Measurements from ENCODE around the gene DNAJC21. TPM values are rescaled to one million over a fixed set of nuclear protein-coding genes. Genes with fewer than 3 reads are reported as not detected.

Gene DNAJC21
- total RNA-seq, 1 donor from 2014 or later: 39.3 TPM

DNA sequence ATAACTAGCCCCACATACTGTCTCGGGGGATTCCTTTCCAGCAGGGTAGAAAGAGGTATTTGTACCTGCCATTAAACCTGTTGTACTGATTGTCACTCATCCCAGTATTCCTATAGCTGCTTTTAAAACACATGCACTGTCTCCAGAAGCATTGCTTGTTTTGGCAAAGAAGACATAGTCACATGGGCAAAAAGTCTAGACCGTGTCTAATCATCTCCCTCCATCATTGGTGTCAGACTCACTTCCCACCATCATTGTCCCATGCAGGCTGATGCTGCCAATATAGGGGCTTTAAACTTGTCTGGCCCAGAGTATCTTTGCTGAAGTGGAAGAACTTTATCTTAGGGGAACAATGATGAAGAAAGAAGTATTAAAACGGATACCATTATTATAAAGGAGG is 12.6 kb downstream of the DNAJC21 start:
- TF ChIP-seq, protein P1, sequence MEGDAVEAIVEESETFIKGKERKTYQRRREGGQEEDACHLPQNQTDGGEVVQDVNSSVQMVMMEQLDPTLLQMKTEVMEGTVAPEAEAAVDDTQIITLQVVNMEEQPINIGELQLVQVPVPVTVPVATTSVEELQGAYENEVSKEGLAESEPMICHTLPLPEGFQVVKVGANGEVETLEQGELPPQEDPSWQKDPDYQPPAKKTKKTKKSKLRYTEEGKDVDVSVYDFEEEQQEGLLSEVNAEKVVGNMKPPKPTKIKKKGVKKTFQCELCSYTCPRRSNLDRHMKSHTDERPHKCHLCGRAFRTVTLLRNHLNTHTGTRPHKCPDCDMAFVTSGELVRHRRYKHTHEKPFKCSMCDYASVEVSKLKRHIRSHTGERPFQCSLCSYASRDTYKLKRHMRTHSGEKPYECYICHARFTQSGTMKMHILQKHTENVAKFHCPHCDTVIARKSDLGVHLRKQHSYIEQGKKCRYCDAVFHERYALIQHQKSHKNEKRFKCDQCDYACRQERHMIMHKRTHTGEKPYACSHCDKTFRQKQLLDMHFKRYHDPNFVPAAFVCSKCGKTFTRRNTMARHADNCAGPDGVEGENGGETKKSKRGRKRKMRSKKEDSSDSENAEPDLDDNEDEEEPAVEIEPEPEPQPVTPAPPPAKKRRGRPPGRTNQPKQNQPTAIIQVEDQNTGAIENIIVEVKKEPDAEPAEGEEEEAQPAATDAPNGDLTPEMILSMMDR (IDR thresholded peaks at IDR 0.05): no peak
- no peak overlapping the region for H3K27ac Mint-ChIP-seq (ENCODE audit: unreplicated experiment)

DNA sequence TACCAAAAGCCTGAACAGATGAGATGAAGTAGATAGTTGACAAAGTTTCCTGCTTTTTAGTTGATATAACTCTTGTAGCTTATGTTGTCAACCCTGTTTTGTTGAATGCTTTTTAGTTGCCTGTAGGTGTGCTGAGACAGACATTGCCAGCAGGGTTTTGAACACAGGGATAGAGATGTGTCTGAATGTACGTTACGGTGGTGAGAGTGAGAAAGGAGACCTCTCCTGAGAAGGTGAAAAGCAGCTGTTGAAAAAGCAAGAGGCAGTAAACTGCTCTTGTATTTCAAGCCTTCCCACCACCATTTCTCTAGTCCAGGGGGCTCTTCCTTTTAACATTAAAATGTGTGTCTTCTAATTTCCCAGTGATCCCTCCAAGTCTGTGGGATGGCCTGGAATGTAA is 14.7 kb downstream of the DNAJC21 start:
- peaks cover 34% of the 10 kb centered on the region for H3K36me3 Mint-ChIP-seq (ENCODE audit: low read depth)
- H3K27ac Mint-ChIP-seq (ENCODE audit: unreplicated experiment): no peak overlapping the region
- peaks cover 6% of the 10 kb centered on the region for H3K4me1 Mint-ChIP-seq (ENCODE audit: low read depth)
- no peaks in the 10 kb centered on the region for H3K27me3 Mint-ChIP-seq (ENCODE audit: low read depth)
- no peaks in the 10 kb centered on the region for H3K9me3 Mint-ChIP-seq (ENCODE audit: low read depth)
- H3K4me3 Mint-ChIP-seq (ENCODE audit: unreplicated experiment): no peak overlapping the region
- no peak for DNase-seq (ENCODE audit: low spot score)
- TF ChIP-seq, protein P1 (IDR thresholded peaks at IDR 0.05): no peak

More for the DNA sequence above, 12.6 kb downstream of the DNAJC21 start:
- no peak overlapping the region for H3K4me3 Mint-ChIP-seq (ENCODE audit: unreplicated experiment)
- peaks cover 6% of the 10 kb centered on the region for H3K4me1 Mint-ChIP-seq (ENCODE audit: low read depth)
- H3K9me3 Mint-ChIP-seq (ENCODE audit: low read depth): no peaks in the 10 kb centered on the region
- no peak for DNase-seq (ENCODE audit: low spot score)
- H3K27me3 Mint-ChIP-seq (ENCODE audit: low read depth): no peaks in the 10 kb centered on the region
- peaks cover 35% of the 10 kb centered on the region for H3K36me3 Mint-ChIP-seq (ENCODE audit: low read depth)

DNA sequence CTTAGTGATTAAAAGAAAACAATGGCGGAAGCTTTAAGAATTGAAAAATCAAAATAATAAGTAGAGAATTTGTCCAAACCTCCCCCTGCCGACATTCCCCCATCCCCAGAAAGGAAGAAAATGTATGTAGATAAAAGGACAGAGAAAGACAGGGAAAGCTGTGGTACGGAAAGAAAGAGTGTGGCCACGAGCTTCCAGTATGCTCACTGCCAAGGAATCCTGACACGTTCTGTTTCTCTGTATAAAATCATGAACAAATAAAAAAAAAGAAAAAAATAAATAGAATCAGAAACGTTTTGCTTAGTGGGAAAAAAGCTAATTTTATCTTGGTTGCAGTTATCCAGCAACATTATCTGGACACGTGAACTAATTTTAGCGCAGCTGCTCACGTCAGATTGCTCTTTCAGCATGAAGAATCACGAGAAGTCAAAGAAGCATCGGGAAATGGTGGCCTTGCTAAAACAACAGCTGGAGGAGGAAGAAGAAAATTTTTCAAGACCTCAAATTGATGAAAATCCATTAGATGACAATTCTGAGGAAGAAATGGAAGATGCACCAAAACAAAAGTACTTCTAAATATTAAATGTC is 15.2 kb downstream of the DNAJC21 start:
- H3K4me3 Mint-ChIP-seq (ENCODE audit: unreplicated experiment): no peak overlapping the region
- peaks cover 39% of the 10 kb centered on the region for H3K36me3 Mint-ChIP-seq (ENCODE audit: low read depth)
- H3K27ac Mint-ChIP-seq (ENCODE audit: unreplicated experiment): no peak overlapping the region

GRCh38 chr5:34957321-34957720 is 28.0 kb downstream of the DNAJC21 start:
- Mint-ChIP-seq H3K27ac (ENCODE audit: unreplicated experiment) (no peak overlapping the region), H3K4me3 (ENCODE audit: unreplicated experiment) (no peak overlapping the region), H3K27me3 (ENCODE audit: low read depth) (no peaks in the 10 kb centered on the region), H3K4me1 (ENCODE audit: low read depth) (no peaks in the 10 kb centered on the region), H3K36me3 (ENCODE audit: low read depth) (peaks cover 14% of the 10 kb centered on the region), H3K9me3 (ENCODE audit: low read depth) (no peaks in the 10 kb centered on the region)
- no peak for DNase-seq (ENCODE audit: low spot score)
- TF ChIP-seq, protein P1 (IDR thresholded peaks at IDR 0.05): no peak

More for the DNA sequence above, 15.2 kb downstream of the DNAJC21 start:
- H3K27me3 Mint-ChIP-seq (ENCODE audit: low read depth): no peaks in the 10 kb centered on the region
- no peaks in the 10 kb centered on the region for H3K9me3 Mint-ChIP-seq (ENCODE audit: low read depth)
- no peak for DNase-seq (ENCODE audit: low spot score)
- peaks cover 6% of the 10 kb centered on the region for H3K4me1 Mint-ChIP-seq (ENCODE audit: low read depth)
- TF ChIP-seq, protein P1 (IDR thresholded peaks at IDR 0.05): no peak

DNA sequence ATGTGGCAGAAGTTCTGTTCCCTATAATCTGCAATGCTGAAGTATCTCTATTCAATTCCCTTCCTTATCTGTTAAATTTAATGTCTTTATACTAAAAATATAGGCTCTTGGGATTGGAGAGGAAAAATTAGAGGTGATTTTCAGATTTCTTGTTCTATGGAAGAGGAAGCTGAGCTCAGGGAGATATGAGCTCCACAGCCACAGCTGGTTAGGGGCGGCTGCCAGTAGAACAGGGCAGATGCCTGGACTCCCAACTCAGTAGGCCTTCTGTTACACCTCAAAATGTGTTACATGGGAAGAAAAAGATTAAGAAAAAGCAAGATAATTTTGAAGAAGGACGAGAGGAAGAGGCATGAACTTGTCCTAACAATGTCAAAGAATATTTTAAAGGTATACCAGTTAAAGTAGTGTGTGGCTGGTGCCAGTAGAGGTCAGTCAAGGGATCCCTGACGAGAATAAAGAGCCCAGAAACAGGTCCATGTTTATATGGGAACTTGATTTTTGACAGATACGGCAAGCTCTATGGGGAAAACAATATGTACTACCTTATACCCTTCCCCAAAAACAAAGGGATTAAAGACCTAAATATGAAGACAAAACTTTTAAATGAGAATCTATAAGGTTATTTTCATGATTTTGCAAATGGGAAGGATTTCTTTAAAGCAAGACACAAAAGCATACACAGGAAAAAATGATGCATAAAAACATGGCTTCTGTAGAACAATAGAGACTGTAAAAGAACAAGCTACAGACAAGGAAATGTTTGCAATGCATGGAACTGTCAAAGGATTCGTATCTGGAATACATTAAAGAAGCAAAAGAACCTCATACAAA is 28.7 kb downstream of the DNAJC21 start:
- Mint-ChIP-seq H3K36me3 (ENCODE audit: low read depth) (peaks cover 13% of the 10 kb centered on the region), H3K4me1 (ENCODE audit: low read depth) (no peaks in the 10 kb centered on the region), H3K4me3 (ENCODE audit: unreplicated experiment) (no peak overlapping the region), H3K27me3 (ENCODE audit: low read depth) (no peaks in the 10 kb centered on the region), H3K27ac (ENCODE audit: unreplicated experiment) (no peak overlapping the region), H3K9me3 (ENCODE audit: low read depth) (no peaks in the 10 kb centered on the region)
- TF ChIP-seq, protein P1 (IDR thresholded peaks at IDR 0.05): peak; percentile 76
- DNase-seq (ENCODE audit: low spot score): no peak

Measured in chondrocyte (in vitro differentiated cells).